CD4-positive, alpha-beta T cell treated with Interleukin-4 for 1 hour (primary cell): ENCODE measurements around the gene TRIM3.

ENCODE experiments used
- DNase-seq, 2 donors: peaks; one replicate each; pipeline ENCODE4 v3.0.0-alpha.2; 2020 to 2022

Gene TRIM3

GRCh38 chr11:6437423-6437822, 36.3 kb downstream of the TRIM3 start:
- no peak for DNase-seq

- no peak for DNase-seq
Observed at GRCh38 chr11:6433998-6434660, 39.6 kb downstream of the TRIM3 start.

DNA sequence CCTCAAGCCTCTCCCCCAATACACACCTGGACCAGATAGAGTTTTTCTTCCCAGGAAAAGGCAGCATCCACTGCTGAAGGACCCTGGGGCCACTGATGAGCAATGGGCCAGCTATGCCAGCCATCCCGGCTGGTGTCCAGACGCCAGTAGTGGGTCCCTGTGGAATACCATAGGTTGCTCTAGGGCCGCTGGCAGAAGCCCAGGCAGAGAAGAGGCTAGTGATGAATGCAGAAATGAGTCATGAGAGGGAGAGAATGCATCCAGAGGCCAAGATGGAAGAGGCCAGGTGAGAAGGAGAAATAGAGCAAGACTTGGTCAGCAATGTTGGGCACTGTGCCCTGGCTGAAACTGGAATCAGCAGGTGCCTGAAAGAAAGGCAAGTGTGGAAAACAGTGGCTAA, 41.9 kb downstream of the TRIM3 start:
- no peak for DNase-seq

- DNase-seq = no peak
Observed at GRCh38 chr11:6427516-6427915, 46.2 kb downstream of the TRIM3 start.

DNA sequence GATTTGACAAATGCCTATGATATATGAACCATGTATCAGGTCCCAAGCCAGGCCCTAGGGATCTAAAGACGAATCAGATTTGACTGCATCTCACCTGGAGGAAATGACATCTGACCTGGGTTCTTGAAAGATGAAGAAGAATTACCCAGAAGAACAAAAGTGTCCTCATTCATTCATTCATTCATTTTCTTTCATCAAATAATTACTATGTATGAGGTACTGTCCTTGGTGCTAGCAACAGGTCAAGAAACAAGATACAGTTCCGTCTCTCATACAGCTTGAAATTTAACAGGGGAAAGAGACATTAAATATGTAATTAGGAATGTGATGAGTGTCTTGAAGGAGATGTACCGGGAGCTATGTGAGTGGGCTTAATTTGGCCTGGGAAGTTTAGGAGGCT, 53.1 kb downstream of the TRIM3 start:
- no peak for DNase-seq

GRCh38 chr11:6419009-6419631, 54.6 kb downstream of the TRIM3 start, which contains the start of gene APBB1:
Gene APBB1 (minus strand): TSS chr11:6419094. CDS start chr11:6411347, 7,747 bp downstream.
- DNase-seq = peak; percentile 67 to 76

DNA sequence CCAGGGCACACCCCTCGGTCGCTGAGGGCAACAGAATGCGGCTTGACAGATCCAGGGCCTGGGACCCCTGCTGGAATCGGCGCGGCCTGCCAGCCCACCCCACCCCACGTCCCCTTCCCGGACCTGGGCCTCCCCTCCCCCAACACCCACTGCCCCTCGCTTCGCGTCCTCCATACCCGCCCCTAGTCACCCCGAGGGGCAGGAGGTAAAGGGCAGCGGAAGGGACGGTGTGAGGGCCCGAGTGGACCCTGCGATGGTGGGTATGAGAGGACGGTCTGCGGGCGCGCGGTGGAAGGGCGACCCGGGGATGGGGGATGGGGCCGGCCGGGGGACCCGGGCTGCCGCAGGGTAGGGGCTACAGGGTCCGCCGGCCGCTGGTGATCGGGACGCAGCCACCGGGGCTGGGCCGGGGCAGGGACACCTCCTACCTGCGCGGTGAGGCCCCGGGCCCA, 55.2 kb downstream of the TRIM3 start:
- no peak for DNase-seq

DNA sequence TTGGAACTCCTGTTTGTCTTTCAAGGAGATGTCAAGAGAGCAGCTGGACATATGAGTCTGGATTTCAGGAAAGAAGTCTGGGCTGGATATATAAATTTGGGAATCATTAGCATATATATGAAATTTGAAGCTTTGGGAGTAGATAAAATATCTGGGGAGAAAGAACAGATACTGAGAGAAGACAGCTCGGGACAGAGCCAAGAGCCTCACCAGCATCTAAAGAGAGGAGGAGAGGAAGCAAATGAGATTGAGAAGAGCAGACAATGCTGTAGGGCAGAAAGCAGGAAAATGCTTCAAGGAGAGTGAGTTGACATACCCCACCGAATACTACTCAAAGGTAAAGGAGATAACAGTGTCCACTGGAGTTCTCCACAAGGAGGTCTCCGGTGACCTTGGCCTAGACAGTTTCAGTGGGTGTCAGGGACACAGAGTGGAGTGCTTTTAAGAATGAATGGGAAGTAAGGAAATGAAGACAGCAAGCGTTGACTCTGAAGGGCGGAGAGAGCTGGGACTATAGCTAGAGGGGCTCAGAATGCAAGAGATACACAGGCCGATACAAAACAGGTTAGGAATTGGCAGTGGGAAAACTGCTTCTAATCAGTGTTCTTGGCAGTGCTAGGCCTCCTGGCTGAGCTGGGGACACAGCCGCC, 55.7 kb downstream of the TRIM3 start:
- no peak for DNase-seq

- DNase-seq = no peak
Observed at GRCh38 chr11:6415797-6416196, 57.9 kb downstream of the TRIM3 start.

GRCh38 chr11:6414874-6415328, 58.8 kb downstream of the TRIM3 start:
- DNase-seq = no peak

DNA sequence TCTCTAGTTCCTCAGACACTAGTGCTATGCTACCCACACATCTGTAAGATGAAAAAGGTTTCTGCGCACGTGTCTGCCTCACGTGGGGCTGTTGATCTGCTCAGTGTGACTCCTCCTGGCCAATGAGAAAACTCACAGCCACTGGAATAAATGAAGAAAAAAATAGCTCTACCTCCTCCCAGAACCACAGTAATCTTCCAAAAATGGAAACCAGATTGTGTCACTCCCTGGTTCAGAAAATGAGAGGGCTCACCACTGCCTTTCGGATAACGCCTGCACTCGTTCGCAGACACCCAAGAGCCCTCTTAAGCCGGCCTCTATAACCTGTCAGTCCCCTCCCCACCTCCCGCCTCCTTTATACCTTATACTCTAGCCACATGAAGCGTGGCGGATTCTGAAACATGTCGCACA, 59.9 kb downstream of the TRIM3 start:
- DNase-seq = peak; percentile 63 to 78

DNA sequence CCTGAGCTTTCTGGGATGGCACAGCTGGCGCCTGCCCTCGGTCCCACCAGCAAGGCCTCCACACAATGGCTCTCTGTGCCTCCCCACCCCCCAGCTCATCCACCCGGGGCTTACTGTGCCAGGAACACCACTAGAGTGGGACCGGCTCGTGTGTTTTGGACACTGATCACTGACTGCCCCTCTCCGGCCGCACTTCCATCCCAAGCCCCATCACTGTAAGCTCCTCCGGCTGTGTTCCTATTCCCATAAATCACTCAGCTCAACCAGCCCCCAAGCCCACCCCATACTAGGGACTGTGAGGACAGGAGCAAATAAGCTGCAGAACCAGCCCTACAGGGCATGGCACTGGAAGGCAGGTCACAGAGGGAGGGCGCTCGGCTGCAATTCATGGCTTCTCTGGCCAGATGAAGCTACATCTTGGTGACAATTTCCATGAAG, 62.1 kb downstream of the TRIM3 start:
- DNase-seq = no peak

DNA sequence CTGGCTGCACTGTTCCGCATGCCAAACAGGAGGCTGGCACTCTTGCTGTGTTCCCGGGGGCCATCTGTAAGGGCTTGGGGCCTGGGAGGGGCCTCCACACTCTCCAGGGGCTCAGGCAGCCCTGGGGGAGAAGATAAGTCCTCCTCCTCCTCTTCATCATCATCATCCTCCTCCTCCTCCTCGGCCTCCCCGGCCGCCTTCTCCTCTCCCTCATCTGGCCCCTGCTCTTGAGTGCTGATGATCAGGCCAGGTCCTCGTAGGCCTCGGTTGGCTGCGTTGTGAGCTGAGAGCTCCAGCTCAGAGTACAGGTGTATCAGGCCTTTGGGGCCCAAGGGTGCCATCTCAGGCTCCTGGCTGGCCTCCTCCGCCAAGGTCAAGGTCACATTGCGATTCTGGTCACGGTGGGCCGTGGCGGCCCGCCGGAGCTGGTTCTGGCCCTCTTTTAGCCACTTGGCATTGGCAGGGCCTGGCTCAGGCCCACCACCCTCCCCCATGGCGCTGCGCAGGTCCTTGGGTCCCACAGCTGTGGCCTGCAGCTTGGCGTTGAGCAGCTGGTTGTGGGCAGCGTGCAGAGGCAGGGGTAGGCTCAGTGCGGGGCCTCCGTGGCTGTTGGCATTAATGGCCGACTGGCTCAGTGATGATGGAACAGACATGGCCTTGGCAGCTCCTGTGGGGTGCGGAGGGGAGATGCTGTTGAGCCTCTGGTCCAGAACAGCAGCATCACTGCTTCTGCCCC, 62.9 kb downstream of the TRIM3 start:
- no peak for DNase-seq

GRCh38 chr11:6406370-6406769, 67.4 kb downstream of the TRIM3 start:
- DNase-seq = no peak

GRCh38 chr11:6405846-6406245, 67.9 kb downstream of the TRIM3 start:
- no peak for DNase-seq

DNA sequence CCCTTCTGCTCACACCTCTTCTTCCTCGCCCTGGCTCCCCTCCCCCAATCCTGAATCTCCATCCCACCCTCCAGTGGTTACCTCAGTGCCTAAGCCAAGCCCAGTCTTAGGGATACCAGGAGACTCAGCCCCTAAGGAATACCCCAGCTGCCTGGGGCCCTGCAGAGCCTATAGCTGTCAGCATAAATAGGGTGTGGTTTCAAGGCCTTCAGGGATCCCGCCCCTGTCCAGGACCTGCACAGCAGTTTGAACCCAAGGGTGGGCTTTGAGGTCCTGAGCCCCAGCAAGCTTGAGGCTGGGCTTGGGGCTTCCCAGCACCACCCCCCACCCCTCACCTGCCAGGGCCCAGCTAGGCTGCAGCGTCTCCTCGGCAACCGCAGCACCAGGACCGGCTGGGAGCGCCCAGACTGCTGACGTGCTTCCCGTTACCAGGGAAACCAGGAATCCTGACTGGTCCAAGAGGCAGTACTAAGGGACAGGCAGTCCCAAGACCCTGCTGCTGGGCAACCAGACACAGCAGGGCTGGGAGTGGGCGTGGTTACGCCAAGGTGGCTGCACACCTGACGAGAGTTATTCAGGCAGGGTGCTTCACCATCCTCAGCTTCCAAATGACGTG, 68.6 kb downstream of the TRIM3 start:
- no peak for DNase-seq

- peak in 1 of 2 donors; percentile 39 for DNase-seq
Observed at GRCh38 chr11:6404342-6405051, 69.2 kb downstream of the TRIM3 start.

DNA sequence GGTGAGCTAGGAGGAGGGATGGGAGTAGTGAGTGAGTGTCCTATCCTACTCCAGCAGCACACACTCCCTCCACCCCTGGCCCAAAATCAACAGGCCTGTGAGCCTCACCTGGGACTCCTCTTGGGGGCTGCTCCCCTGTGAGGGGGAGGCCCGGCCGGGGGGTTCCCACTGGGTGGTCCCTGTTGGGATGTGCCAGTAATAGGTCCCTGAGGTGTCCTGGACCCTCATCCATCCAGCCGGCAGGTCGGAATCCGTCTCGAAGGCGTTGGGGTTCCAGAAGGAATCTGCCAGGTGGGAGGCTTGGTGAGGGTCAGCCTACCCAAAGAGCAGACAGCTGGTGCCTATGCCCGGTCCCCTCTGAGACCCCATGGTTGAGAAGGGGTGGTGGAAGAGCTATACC, 70.2 kb downstream of the TRIM3 start:
- no peak for DNase-seq

DNA sequence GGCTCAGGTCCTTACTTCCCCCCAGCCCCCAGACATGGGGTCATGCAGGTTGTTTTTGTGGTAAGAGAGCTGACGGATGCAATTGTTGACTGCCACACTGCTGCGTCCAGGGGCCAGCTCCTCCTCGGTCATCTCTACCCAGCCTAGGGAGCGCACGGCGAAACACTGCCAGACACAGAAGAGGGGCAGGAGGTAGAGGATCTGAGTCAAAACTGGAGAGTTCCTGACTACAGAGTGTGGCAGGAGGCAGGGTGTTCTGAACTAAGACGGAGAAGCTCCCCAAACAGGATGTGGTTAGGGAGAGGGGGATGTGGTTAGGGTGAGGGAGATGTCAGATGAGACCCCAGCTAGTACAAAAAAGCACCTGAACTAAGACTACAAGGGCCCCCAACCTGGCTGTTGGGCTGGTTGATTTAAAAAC, 71.2 kb downstream of the TRIM3 start:
- peak; percentile 84 to 86 for DNase-seq

GRCh38 chr11:6402061-6402470, 71.7 kb downstream of the TRIM3 start:
- no peak for DNase-seq

- no peak for DNase-seq
Observed at GRCh38 chr11:6401464-6401863, 72.3 kb downstream of the TRIM3 start.
